GM12878 (cell line): Measurements from ENCODE around the gene AIG1. TPM values are rescaled to one million over a fixed set of nuclear protein-coding genes. Genes with fewer than 3 reads are reported as not detected.

Source experiments
- ATAC-seq: fragments of 200-7000 bp; cut with Tn5 transposase; 3 replicates; pipeline ENCODE4 v1.9.1; 2020; ENCODE audit warnings: mild to moderate bottlenecking, moderate library complexity
- BruUV-seq: library from RNA; stranded (reverse); fragments of 400-500 nt; replicated peaks from 2 replicates; lab custom pipeline; 2021; lab: Mats Ljungman, UMichigan
- CTCF ChIA-PET: fragments of 300-600 bp; sonication (Branson Sonifier 250); formaldehyde crosslinking; extraction: SDS; loops from one replicate; lab custom pipeline; 2021; ENCODE audit warnings: inconsistent platforms; lab: Yijun Ruan, JAX
- POLR2A ChIA-PET: fragments of 350-600 bp; formaldehyde crosslinking; extraction: SDS; loops from one replicate; lab custom pipeline; 2021; ENCODE audit warnings: inconsistent platforms; lab: Charles Lee
- RAD21 ChIA-PET: fragments of 300-600 bp; sonication (Branson Sonifier 250); formaldehyde crosslinking; loops from one replicate; lab custom pipeline; 2023; ENCODE audit warnings: antibody characterized with exemption; ENCODE audit not compliant: unreplicated experiment; lab: Charles Lee
- SMC1A ChIA-PET: fragments of 300-600 bp; sonication (Branson Sonifier 250); formaldehyde crosslinking; loops from one replicate; lab custom pipeline; 2023; ENCODE audit not compliant: unreplicated experiment, uncharacterized antibody; lab: Charles Lee
- DNase-seq: peaks from one replicate; pipeline ENCODE4 v3.0.0-alpha.2; 2011; ENCODE audit warnings: low read depth, low spot score
- FAIRE-seq: peaks from 3 replicates; lab custom pipeline; 2011; peaks lifted over from hg19 to GRCh38; lab: Jason Lieb, UNC
- H2AFZ ChIP-seq: 2 replicates; pipeline ENCODE4 v1.6.0; 2011; ENCODE audit warnings: low read depth, low read length, control low read depth; ENCODE audit not compliant: control insufficient read depth
- H3K27ac ChIP-seq: 2 replicates; pipeline ENCODE4 v1.5.1; 2011; ENCODE audit warnings: control low read depth; ENCODE audit not compliant: control insufficient read depth, insufficient read depth
- H3K27me3 ChIP-seq, 2 experiments: replicated peaks in 1 of 2; 2 replicates each; pipeline versions ENCODE4 v1.6.0 to v1.6.1; 2011; ENCODE audit warnings: low read length in 1 of 2; ENCODE audit not compliant: control insufficient read depth in 2 of 2, insufficient read depth in 2 of 2
- H3K36me3 ChIP-seq, 2 experiments: 2 replicates each; pipeline ENCODE4 v1.5.1; 2011; ENCODE audit warnings: low read length in 1 of 2; ENCODE audit not compliant: control insufficient read depth in 2 of 2, insufficient read depth in 2 of 2
- H3K4me1 ChIP-seq: 2 replicates; pipeline ENCODE4 v1.6.1; 2011; ENCODE audit warnings: mild to moderate bottlenecking, low read length, moderate library complexity, mixed read lengths; ENCODE audit not compliant: control insufficient read depth, insufficient read depth
- H3K4me2 ChIP-seq: 2 replicates; pipeline ENCODE4 v1.6.0; 2011; ENCODE audit warnings: control low read depth; ENCODE audit not compliant: control insufficient read depth, insufficient read depth
- H3K4me3 ChIP-seq: fragments of 200-600 bp; sonication (generic); 2 replicates; pipeline ENCODE4 v1.5.1; 2016
- H3K79me2 ChIP-seq: 2 replicates; pipeline ENCODE4 v1.6.0; 2011; ENCODE audit warnings: low read length; ENCODE audit not compliant: control insufficient read depth, insufficient read depth
- H3K9ac ChIP-seq: 2 replicates; pipeline ENCODE4 v1.8.0; 2011; ENCODE audit warnings: low read length, control low read depth, mixed read lengths; ENCODE audit not compliant: control insufficient read depth, insufficient read depth
- H3K9me3 ChIP-seq: replicated peaks from 3 replicates; pipeline ENCODE4 v1.5.1; 2011; ENCODE audit warnings: mild to moderate bottlenecking, low read length; ENCODE audit not compliant: control insufficient read depth, insufficient read depth
- H4K20me1 ChIP-seq: 2 replicates; pipeline ENCODE4 v1.6.0; 2011; ENCODE audit not compliant: control insufficient read depth, insufficient read depth
- ASH2L ChIP-seq: fragments of 300-600, 200-600 bp; sonication (generic); IDR thresholded peaks from 2 replicates; pipeline ENCODE4 v1.6.1; 2017; ENCODE audit warnings: low read depth, mild to moderate bottlenecking, borderline replicate concordance
- CBFB ChIP-seq: IDR thresholded peaks from 2 replicates; pipeline ENCODE4 v1.6.1; 2016; ENCODE audit warnings: antibody characterized with exemption, low read depth
- CBX3 ChIP-seq: fragments of 200-600 bp; sonication (generic); IDR thresholded peaks from 2 replicates; pipeline ENCODE4 v1.6.1; 2016; ENCODE audit warnings: low read depth, borderline replicate concordance
- CHD4 ChIP-seq: fragments of 200-600 bp; sonication (generic); IDR thresholded peaks from 2 replicates; pipeline ENCODE4 v1.6.1; 2016; ENCODE audit warnings: mild to moderate bottlenecking
- ETV6 ChIP-seq, 2 experiments: fragments of 450-650 bp in 1 of 2; IDR thresholded peaks in 1 of 2; conservative IDR thresholded peaks in 1 of 2; 2 replicates each; pipeline ENCODE4 v1.6.1; 2014; ENCODE audit warnings: antibody characterized with exemption in 1 of 2, borderline replicate concordance in 1 of 2, low read depth in 1 of 2, mild to moderate bottlenecking in 1 of 2, moderate library complexity in 1 of 2
- FOXM1 ChIP-seq: IDR thresholded peaks from 2 replicates; pipeline ENCODE4 v1.6.1; 2012; ENCODE audit warnings: low read depth, mild to moderate bottlenecking, inconsistent platforms, low read length, moderate library complexity
- KLF5 ChIP-seq: fragments of 450-650 bp; IDR thresholded peaks from 2 replicates; pipeline ENCODE4 v1.6.1; 2014; ENCODE audit warnings: mild to moderate bottlenecking; ENCODE audit not compliant: partially characterized antibody
- MEF2B ChIP-seq: fragments of 450-650 bp; IDR thresholded peaks from 2 replicates; pipeline ENCODE4 v1.6.1; 2018; ENCODE audit warnings: mild to moderate bottlenecking, moderate library complexity; ENCODE audit not compliant: partially characterized antibody, poor library complexity, severe bottlenecking
- NFYB ChIP-seq: IDR thresholded peaks from 2 replicates; pipeline ENCODE4 v1.6.1; 2011; ENCODE audit warnings: low read depth, mild to moderate bottlenecking, low read length, improper control_type of control experiment, moderate library complexity; ENCODE audit not compliant: insufficient read depth
- NKRF ChIP-seq: fragments of 450-650 bp; conservative IDR thresholded peaks from 2 replicates; pipeline ENCODE4 v1.6.1; 2017; ENCODE audit warnings: mild to moderate bottlenecking, moderate library complexity
- RBBP5 ChIP-seq: fragments of 200-600 bp; sonication (generic); conservative IDR thresholded peaks from 2 replicates; pipeline ENCODE4 v1.6.1; 2016
- REST ChIP-seq: IDR thresholded peaks from 2 replicates; pipeline ENCODE4 v1.6.1; 2012; ENCODE audit warnings: mild to moderate bottlenecking, low read depth, low read length
- SMAD1 ChIP-seq: fragments of 450-650 bp; IDR thresholded peaks from 2 replicates; pipeline ENCODE4 v1.6.1; 2018; ENCODE audit warnings: mild to moderate bottlenecking, low read depth; ENCODE audit not compliant: partially characterized antibody
- SMAD5 ChIP-seq: IDR thresholded peaks from 2 replicates; pipeline ENCODE4 v1.6.1; 2016; ENCODE audit warnings: antibody characterized with exemption, low read depth
- SREBF2 ChIP-seq: IDR thresholded peaks from 2 replicates; pipeline ENCODE4 v1.6.1; 2012; ENCODE audit warnings: mild to moderate bottlenecking, low read length
- ZBTB33 ChIP-seq: fragments of 450-650 bp; IDR thresholded peaks from 2 replicates; pipeline ENCODE4 v1.6.1; 2017; ENCODE audit warnings: mild to moderate bottlenecking
- in situ Hi-C: fragments of 300-500 bp; cut with MboI; formaldehyde crosslinking; loops from 9 replicates; pipeline ENCODE4 v1.14.3; 2018; ENCODE audit warnings: mixed read lengths
- intact Hi-C: fragments of 100-400 bp; cut with micrococcal nuclease; formaldehyde crosslinking; loops from one replicate; pipeline ENCODE4 v1.14.2; 2022; ENCODE audit not compliant: unreplicated experiment
- polyA plus RNA-seq, 11 experiments: library from polyadenylated mRNA; depleted of rRNA in 4 of 11; unstranded in 6 of 11; stranded (reverse) in 5 of 11; fragments of >200 nt; fragmentation: Nextera tagmentation in 4 of 11; fragmentation: Illumina TruSeq in 1 of 11; extraction: Ambion mirVana in 4 of 11; extraction: Trizol in 1 of 11; gene quantifications; 1 replicate in 1 of 11; 2 replicates in 10 of 11; pipeline versions ENCODE4 v1.2.1 to v1.2.3, GENCODE V29; 2011 to 2016; ENCODE audit warnings: inconsistent platforms in 2 of 11, missing spikeins in 2 of 11, low read depth in 1 of 11
- total RNA-seq, 4 experiments: library from RNA; depleted of rRNA in 3 of 4; stranded (reverse); fragments of >200 nt in 3 of 4; fragmentation: Illumina TruSeq in 1 of 4; extraction: Trizol in 1 of 4; gene quantifications; 2 replicates each; pipeline versions ENCODE4 v1.2.1 to v1.2.3, GENCODE V29; 2013 to 2021

AIG1 gene
- total and polyA plus RNA-seq, 10 of the 15 experiments (the other 5 are each of a cell fraction or from before 2014, with no cell fraction given): 27.0 to 74.5 (median 36.4) TPM

GRCh38 chr6:143128681-143129015 lies 68.0 kb downstream of the AIG1 start:
- no peaks in the 10 kb centered on the region for H4K20me1 ChIP-seq
- no peak overlapping the region for H3K27ac ChIP-seq
- H3K79me2 ChIP-seq: no peaks in the 10 kb centered on the region
- H3K4me3 ChIP-seq: no peak overlapping the region
- SMC1A ChIA-PET: no interaction called here
- CTCF ChIA-PET: no interaction called here
- H3K9ac ChIP-seq: no peak overlapping the region
- in situ Hi-C loops: no loop called here
- H3K27me3 ChIP-seq: no peaks in the 10 kb centered on the region
- TF ChIP-seq NKRF (no peak), CBFB (no peak), ASH2L (no peak), SREBF2 (no peak), SMAD5 (no peak), FOXM1 (no peak), REST (no peak), CBX3 (no peak), MEF2B (no peak), NFYB (no peak), ETV6 (conservative IDR thresholded peaks at IDR 0.05 in 1 of 2, IDR thresholded peaks at IDR 0.05 in 1 of 2; ENCODE audit: borderline replicate concordance in 1 of 2, low read depth in 1 of 2) (no peak), KLF5 (no peak), SMAD1 (no peak), ZBTB33 (no peak), RBBP5 (no peak), CHD4 (no peak)
- TF ChIP-seq, all 136 proteins: peak for 0
- no TSS peak for BruUV-seq
- DNase-seq (no peak), ATAC-seq (no peak), FAIRE-seq (no peak)
- Histone ChIP-seq H3K4me1 (0 out of 2 replicates have a peak, but pooled peaks cover 4% of the 10 kb centered on the region), H3K4me2 (no peak overlapping the region), H3K36me3 (no peaks in the 10 kb centered on the region), H2AFZ (no peak overlapping the region), H3K9me3 (peaks cover 3% of the 10 kb centered on the region)
- intact Hi-C loops: no loop called here
- RAD21 ChIA-PET: no interaction called here
- POLR2A ChIA-PET: no interaction called here
